PC-3 (cell line): Measurements from ENCODE around the gene SPDEF. TPM values are rescaled to one million over a fixed set of nuclear protein-coding genes. Genes with fewer than 3 reads are reported as not detected.

ENCODE experiments used
- ATAC-seq: fragments of 200-7000 bp; cut with Tn5 transposase; 2 replicates; pipeline ENCODE4 v1.9.1; 2020; ENCODE audit warnings: mild to moderate bottlenecking, moderate library complexity
- BruUV-seq: library from RNA; stranded (reverse); fragments of 400-500 nt; replicated peaks from 2 replicates; lab custom pipeline; 2021; lab: Mats Ljungman, UMichigan
- CTCF ChIA-PET: fragments of 300-600 bp; sonication (Branson Sonifier 250); formaldehyde crosslinking; loops from one replicate; lab custom pipeline; 2022; ENCODE audit warnings: antibody characterized with exemption; lab: Charles Lee
- POLR2A ChIA-PET: fragments of 300-600 bp; sonication (Branson Sonifier 250); formaldehyde crosslinking; loops from one replicate; lab custom pipeline; 2022; ENCODE audit warnings: antibody characterized with exemption; ENCODE audit not compliant: unreplicated experiment; lab: Charles Lee
- DNase-seq: peaks from one replicate; pipeline ENCODE4 v3.0.0-alpha.2; 2015
- H2AFZ ChIP-seq: fragments of 300-600 bp; sonication (generic); 2 replicates; pipeline ENCODE4 v1.6.0; 2016; ENCODE audit warnings: antibody characterized with exemption, low read length
- H3F3A ChIP-seq: fragments of 300-600 bp; sonication (generic); one replicate; pipeline ENCODE4 v1.6.0; 2017; ENCODE audit warnings: antibody characterized with exemption, low read length, control low read depth, mild to moderate bottlenecking; ENCODE audit not compliant: unreplicated experiment
- H3K27ac ChIP-seq: fragments of 300-600 bp; sonication (generic); 2 replicates; pipeline ENCODE4 v1.5.1; 2016; ENCODE audit warnings: mild to moderate bottlenecking, low read length
- H3K27me3 ChIP-seq: fragments of 300-600 bp; sonication (generic); 2 replicates; pipeline ENCODE4 v1.6.1; 2016; ENCODE audit warnings: low read length, mixed read lengths
- H3K36me3 ChIP-seq: fragments of 300-600 bp; sonication (generic); 2 replicates; pipeline ENCODE4 v1.6.1; 2016; ENCODE audit warnings: low read depth, mixed run types, low read length, mixed read lengths
- H3K4me1 ChIP-seq: fragments of 300-600 bp; sonication (generic); 2 replicates; pipeline ENCODE4 v1.5.1; 2016; ENCODE audit warnings: low read length; ENCODE audit not compliant: insufficient read depth
- H3K4me2 ChIP-seq: fragments of 300-600 bp; sonication (generic); 2 replicates; pipeline ENCODE4 v1.6.0; 2016; ENCODE audit warnings: low read length
- H3K4me3 ChIP-seq: fragments of 300-600 bp; sonication (generic); 2 replicates; pipeline ENCODE4 v1.5.1; 2016; ENCODE audit warnings: mild to moderate bottlenecking, low read length, mixed read lengths
- H3K79me2 ChIP-seq: fragments of 300-600 bp; sonication (generic); 2 replicates; pipeline ENCODE4 v1.6.1; 2017; ENCODE audit warnings: low read length, mixed read lengths
- H3K9ac ChIP-seq: fragments of 300-600 bp; sonication (generic); 2 replicates; pipeline ENCODE4 v1.6.0; 2016; ENCODE audit warnings: mild to moderate bottlenecking, low read length
- H3K9me2 ChIP-seq: fragments of 300-600 bp; sonication (generic); replicated peaks from 2 replicates; pipeline ENCODE4 v1.6.1; 2016; ENCODE audit warnings: mixed run types, low read length, mixed read lengths
- H3K9me3 ChIP-seq: fragments of 300-600 bp; sonication (generic); 2 replicates; pipeline ENCODE4 v1.6.1; 2016; ENCODE audit warnings: low read length, mixed read lengths
- H4K20me1 ChIP-seq: fragments of 300-600 bp; sonication (generic); 2 replicates; pipeline ENCODE4 v1.6.1; 2016; ENCODE audit warnings: low read length, mixed read lengths
- CTCF ChIP-seq: fragments of 300-600 bp; sonication (generic); conservative IDR thresholded peaks from 2 replicates; pipeline ENCODE4 v1.5.1; 2017; ENCODE audit warnings: antibody characterized with exemption, low read depth, mild to moderate bottlenecking, low read length
- EZH2 ChIP-seq: fragments of 300-600 bp; sonication (generic); IDR thresholded peaks from one replicate; pipeline ENCODE4 v1.6.1; 2017; ENCODE audit warnings: antibody characterized with exemption, mild to moderate bottlenecking, low read length; ENCODE audit not compliant: unreplicated experiment
- EZH2phosphoT487 ChIP-seq: fragments of 300-600 bp; sonication (generic); IDR thresholded peaks from 2 replicates; pipeline ENCODE4 v1.6.1; 2018; ENCODE audit warnings: mild to moderate bottlenecking, antibody characterized with exemption, low read length, borderline replicate concordance
- intact Hi-C: fragments of 100-400 bp; cut with micrococcal nuclease; formaldehyde crosslinking; loops from 2 replicates; pipeline ENCODE4 v1.9.0; 2023
- total RNA-seq: library from RNA; depleted of rRNA; stranded (reverse); fragments of >200 nt; gene quantifications from 2 replicates; pipeline ENCODE4 v1.2.3, GENCODE V29; 2014

Gene SPDEF
- total RNA-seq, 1 experiment from 2014 or later, result 190 TPM

DNA sequence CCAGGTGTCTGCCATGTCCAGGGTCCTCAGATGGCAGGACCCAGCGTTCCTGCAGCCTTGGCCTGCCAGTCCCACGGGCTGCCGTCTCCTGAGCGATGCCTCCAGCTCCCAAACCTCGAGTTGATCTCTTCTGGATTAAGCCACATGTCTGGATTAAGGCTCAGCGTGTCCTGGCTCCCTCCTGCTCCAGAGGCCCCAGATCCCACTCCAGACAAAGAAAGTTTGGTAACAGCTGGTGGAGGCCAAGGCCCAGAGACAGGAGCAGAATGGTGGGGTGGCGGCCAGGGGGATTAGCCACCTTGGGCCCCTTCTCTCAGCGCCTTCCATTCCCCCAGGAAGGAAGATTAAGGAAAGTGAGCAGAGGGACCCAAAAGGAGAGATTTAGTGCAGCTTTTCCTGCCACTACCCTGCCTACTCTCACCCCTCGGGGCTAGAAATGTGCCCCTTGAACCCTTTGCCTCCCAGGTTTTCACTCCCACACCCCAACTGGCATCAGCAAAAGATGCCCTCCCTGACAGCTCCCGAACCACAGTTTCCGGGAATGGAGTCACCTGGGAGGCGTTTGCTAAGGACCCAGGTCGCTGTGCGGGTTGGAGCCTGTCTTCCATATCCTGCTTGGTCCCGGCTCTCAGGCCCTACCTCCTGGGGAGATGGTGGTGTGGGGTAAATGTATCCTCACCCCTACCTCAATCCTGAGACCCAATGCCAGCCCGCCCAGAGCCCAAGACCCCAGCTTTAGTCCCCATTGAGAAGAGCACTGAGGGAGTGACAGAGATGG, 6.9 kb downstream of the SPDEF start:
- CTCF ChIA-PET, result interaction anchor here (0.6 kb wide), 1 partner anchor 386 kb away, joined by 10 read pairs; no protein-coding TSS in a partner anchor

DNA sequence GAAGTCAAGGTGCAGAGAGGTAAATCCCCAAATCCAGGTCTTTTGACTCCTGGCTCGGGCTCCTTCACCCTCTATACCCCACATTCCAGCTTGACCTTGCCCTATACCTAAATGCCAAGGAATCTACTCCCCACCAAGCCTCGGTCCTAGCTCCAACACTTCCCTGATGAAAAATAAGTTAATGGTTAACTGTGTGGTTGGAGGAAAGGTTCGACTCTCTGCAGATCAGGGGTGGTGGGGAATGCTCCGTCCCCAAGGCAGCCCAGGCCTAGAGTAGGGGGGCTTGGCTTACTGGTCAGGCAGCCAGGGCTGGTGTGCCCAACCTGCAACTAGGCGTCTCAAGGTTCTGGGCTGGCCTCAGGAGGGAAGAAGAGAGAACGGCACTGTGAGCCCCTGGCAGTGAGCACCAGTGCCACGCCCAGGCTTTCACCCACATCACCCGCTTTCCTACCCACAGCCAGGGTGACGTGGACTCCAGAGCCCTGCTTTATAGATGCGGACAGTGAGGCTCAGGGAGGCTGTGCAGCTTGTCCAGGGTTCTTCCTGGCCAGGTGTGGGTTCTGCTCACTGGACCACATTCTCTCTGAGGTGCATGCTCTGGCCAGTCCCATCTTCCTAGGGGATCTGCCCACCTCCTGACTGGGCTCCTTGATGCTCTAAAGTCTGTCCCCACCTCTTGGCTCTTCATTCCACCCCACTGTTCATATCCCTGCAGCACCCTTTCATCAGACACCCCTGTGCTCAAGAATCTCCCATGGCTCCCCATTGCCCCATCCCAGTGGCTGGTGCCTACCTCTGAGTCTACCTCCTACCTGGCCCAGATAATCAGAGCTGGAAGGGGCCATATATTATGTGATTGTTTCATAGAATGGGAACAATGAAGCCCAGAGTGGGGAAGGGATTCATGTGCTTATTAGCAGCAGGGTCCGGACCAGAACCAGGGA, 8.2 kb downstream of the SPDEF start:
- H2AFZ ChIP-seq, result no peak overlapping the region
- CTCF ChIA-PET, result interaction anchor here (1.4 kb wide), 1 partner anchor 88 kb away, joined by 4 read pairs; no protein-coding TSS in a partner anchor
- no peaks in the 10 kb centered on the region for H3K9me2 ChIP-seq
- POLR2A ChIA-PET, result no interaction called here
- no peaks in the 10 kb centered on the region for H3K27me3 ChIP-seq
- peak overlapping the region; percentile 94 for H3K27ac ChIP-seq
- H4K20me1 ChIP-seq, result no peaks in the 10 kb centered on the region
- H3K4me1 ChIP-seq, result peaks cover 71% of the 10 kb centered on the region
- H3K4me3 ChIP-seq, result peak overlapping the region; percentile 39; the same call in 1 of the 2 replicates
- peak overlapping the region; percentile 62 for H3K9ac ChIP-seq
- peaks cover 56% of the 10 kb centered on the region for H3K79me2 ChIP-seq
- H3F3A ChIP-seq, result peaks cover 9% of the 10 kb centered on the region
- TF ChIP-seq CTCF, result no peak
- TF ChIP-seq EZH2phosphoT487, result no peak
- no peak for TF ChIP-seq EZH2
- H3K36me3 ChIP-seq, result peaks cover 7% of the 10 kb centered on the region
- peak; percentile 74 for DNase-seq
- intact Hi-C loops, result loop anchor here (1.0 kb wide), 1 partner anchor 21 kb away; no protein-coding TSS in a partner anchor
- ATAC-seq, result peak; percentile 47
- TSS peak; percentile 88 for BruUV-seq
- H3K4me2 ChIP-seq, result peak overlapping the region; percentile 77
- no peaks in the 10 kb centered on the region for H3K9me3 ChIP-seq

More for the DNA sequence above, 6.9 kb downstream of the SPDEF start:
- no peak for DNase-seq
- Histone ChIP-seq H2AFZ (no peak overlapping the region), H3K4me2 (no peak overlapping the region), H3K9me3 (no peaks in the 10 kb centered on the region), H3K4me1 (peaks cover 68% of the 10 kb centered on the region), H3K27ac (peak overlapping the region; percentile 94), H3K4me3 (no peak overlapping the region), H3K79me2 (peaks cover 65% of the 10 kb centered on the region), H3K9me2 (no peaks in the 10 kb centered on the region), H3K9ac (no peak overlapping the region), H3K27me3 (no peaks in the 10 kb centered on the region), H3K36me3 (peaks cover 7% of the 10 kb centered on the region), H4K20me1 (no peaks in the 10 kb centered on the region), H3F3A (peaks cover 9% of the 10 kb centered on the region)
- no peak for ATAC-seq
- BruUV-seq, result no TSS peak
- POLR2A ChIA-PET, result no interaction called here
- TF ChIP-seq CTCF (no peak), EZH2 (no peak), EZH2phosphoT487 (no peak)
- intact Hi-C loops, result no loop called here
